OCI-LY3 (cell line): ENCODE data around the gene CCSER2.

Experiments
- EZH2phosphoT487 ChIP-seq: fragments of 200-600 bp; shearing (Covaris generic); IDR thresholded peaks from 2 replicates; pipeline ENCODE4 v1.6.1; 2018; ENCODE audit warnings: antibody characterized with exemption, mixed run types, low read depth
- TF ChIP-seq, protein P1 (sequence below): fragments of 200-600, 300-600 bp; sonication (generic); IDR thresholded peaks from 2 replicates; pipeline ENCODE4 v1.5.1; 2014; ENCODE audit warnings: antibody characterized with exemption, low read length, low read depth

GRCh38 chr10:84456126-84456525, 127.7 kb downstream of the CCSER2 start:
- TF ChIP-seq, protein P1, sequence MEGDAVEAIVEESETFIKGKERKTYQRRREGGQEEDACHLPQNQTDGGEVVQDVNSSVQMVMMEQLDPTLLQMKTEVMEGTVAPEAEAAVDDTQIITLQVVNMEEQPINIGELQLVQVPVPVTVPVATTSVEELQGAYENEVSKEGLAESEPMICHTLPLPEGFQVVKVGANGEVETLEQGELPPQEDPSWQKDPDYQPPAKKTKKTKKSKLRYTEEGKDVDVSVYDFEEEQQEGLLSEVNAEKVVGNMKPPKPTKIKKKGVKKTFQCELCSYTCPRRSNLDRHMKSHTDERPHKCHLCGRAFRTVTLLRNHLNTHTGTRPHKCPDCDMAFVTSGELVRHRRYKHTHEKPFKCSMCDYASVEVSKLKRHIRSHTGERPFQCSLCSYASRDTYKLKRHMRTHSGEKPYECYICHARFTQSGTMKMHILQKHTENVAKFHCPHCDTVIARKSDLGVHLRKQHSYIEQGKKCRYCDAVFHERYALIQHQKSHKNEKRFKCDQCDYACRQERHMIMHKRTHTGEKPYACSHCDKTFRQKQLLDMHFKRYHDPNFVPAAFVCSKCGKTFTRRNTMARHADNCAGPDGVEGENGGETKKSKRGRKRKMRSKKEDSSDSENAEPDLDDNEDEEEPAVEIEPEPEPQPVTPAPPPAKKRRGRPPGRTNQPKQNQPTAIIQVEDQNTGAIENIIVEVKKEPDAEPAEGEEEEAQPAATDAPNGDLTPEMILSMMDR: no peak
- TF ChIP-seq EZH2phosphoT487: no peak
